Activated effector memory CD4-positive, alpha-beta T cell treated with anti-CD3 and anti-CD28 coated beads, Interleukin-2, amount 50 U/mL, for 16 hours (primary cell): ENCODE results near the gene GAL3ST1.
"Not testable (repeated sequence)": the region's sequence is repeated elsewhere in the genome, so short reads cannot be mapped to it uniquely, and the experiment has no call there.

ENCODE experiments used
- DNase-seq: peaks from one replicate; pipeline ENCODE4 v3.0.0-alpha.2; 2020

GAL3ST1 gene

GRCh38 chr22:30562366-30562765 is 12.1 kb downstream of the GAL3ST1 start:
- DNase-seq: no peak

GRCh38 chr22:30561402-30562189 is 12.9 kb downstream of the GAL3ST1 start:
- DNase-seq: no peak

GRCh38 chr22:30560643-30561202 is 13.7 kb downstream of the GAL3ST1 start:
- not testable (repeated sequence) for DNase-seq

- no peak for DNase-seq
These were observed 14.6 kb downstream of the GAL3ST1 start for GRCh38 chr22:30559889-30560288.

- DNase-seq: no peak
These were observed 17.2 kb downstream of the GAL3ST1 start for GRCh38 chr22:30557243-30557642.

- DNase-seq: no peak
These were observed 18.1 kb downstream of the GAL3ST1 start for GRCh38 chr22:30556388-30556787.

- no peak for DNase-seq
These were observed 18.9 kb downstream of the GAL3ST1 start for GRCh38 chr22:30555282-30556210.

- no peak for DNase-seq
These were observed 20.5 kb downstream of the GAL3ST1 start for GRCh38 chr22:30553971-30554370.

- DNase-seq: no peak
These were observed 21.7 kb downstream of the GAL3ST1 start for GRCh38 chr22:30552719-30553118.

GRCh38 chr22:30551813-30552212 is 22.7 kb downstream of the GAL3ST1 start:
- not testable (repeated sequence) for DNase-seq

- DNase-seq: no peak
These were observed 27.3 kb downstream of the GAL3ST1 start for GRCh38 chr22:30547188-30547587.

GRCh38 chr22:30546616-30547015 is 27.8 kb downstream of the GAL3ST1 start, which contains the start of gene SEC14L6:
Gene SEC14L6, minus strand, starts transcription at chr22:30546741. Its CDS starts 59 bp downstream, at chr22:30546682.
- no peak for DNase-seq

GRCh38 chr22:30542811-30543188 is 31.7 kb downstream of the GAL3ST1 start:
- no peak for DNase-seq

- DNase-seq: no peak
These were observed 32.3 kb downstream of the GAL3ST1 start for GRCh38 chr22:30541961-30542810.

- DNase-seq: not testable (repeated sequence)
These were observed 33.0 kb downstream of the GAL3ST1 start for GRCh38 chr22:30541511-30541910.

- no peak for DNase-seq
These were observed 35.1 kb downstream of the GAL3ST1 start for GRCh38 chr22:30539368-30539767.

GRCh38 chr22:30538280-30538679 is 36.2 kb downstream of the GAL3ST1 start:
- DNase-seq: no peak

- no peak for DNase-seq
These were observed 37.3 kb downstream of the GAL3ST1 start for GRCh38 chr22:30537083-30537731.

GRCh38 chr22:30535182-30535581 is 39.3 kb downstream of the GAL3ST1 start:
- DNase-seq: no peak

GRCh38 chr22:30531651-30532608 is 42.5 kb downstream of the GAL3ST1 start:
- no peak for DNase-seq

GRCh38 chr22:30526656-30527055 is 47.8 kb downstream of the GAL3ST1 start:
- DNase-seq: no peak
